HG02571 (cell line): ENCODE measurements around the gene ALPP.

ENCODE experiments used
- ATAC-seq: cut with Tn5 transposase; IDR thresholded peaks from one replicate; pipeline ENCODE4 v1.9.1; 2021; ENCODE audit warnings: mild to moderate bottlenecking, moderate library complexity; ENCODE audit not compliant: unreplicated experiment

ALPP gene

GRCh38 chr2:232340171-232340935, 38.2 kb upstream of the ALPP start:
- no peak for ATAC-seq

GRCh38 chr2:232341061-232341738, 37.4 kb upstream of the ALPP start:
- ATAC-seq = no peak

- no peak for ATAC-seq
Measured at GRCh38 chr2:232341739-232342126, 36.8 kb upstream of the ALPP start.

GRCh38 chr2:232342635-232343565, 35.7 kb upstream of the ALPP start:
- no peak for ATAC-seq

GRCh38 chr2:232343821-232344220, 34.7 kb upstream of the ALPP start:
- ATAC-seq = no peak

GRCh38 chr2:232345251-232345650, 33.3 kb upstream of the ALPP start:
- no peak for ATAC-seq

- ATAC-seq = no peak
Measured at GRCh38 chr2:232347369-232347768, 31.2 kb upstream of the ALPP start.

GRCh38 chr2:232348936-232349335, 29.6 kb upstream of the ALPP start:
- no peak for ATAC-seq

GRCh38 chr2:232349546-232349945, 29.0 kb upstream of the ALPP start:
- ATAC-seq = no peak

GRCh38 chr2:232349946-232350635, 28.5 kb upstream of the ALPP start:
- ATAC-seq = no peak

- ATAC-seq = no peak
Measured at GRCh38 chr2:232350804-232351685, 27.5 kb upstream of the ALPP start.

- ATAC-seq = no peak
Measured at GRCh38 chr2:232351686-232352510, 26.7 kb upstream of the ALPP start.

- no peak for ATAC-seq
Measured at GRCh38 chr2:232352511-232353091, 25.9 kb upstream of the ALPP start.

- no peak for ATAC-seq
Measured at GRCh38 chr2:232353096-232353495, 25.5 kb upstream of the ALPP start.

GRCh38 chr2:232353660-232354059, 24.9 kb upstream of the ALPP start:
- no peak for ATAC-seq

GRCh38 chr2:232354069-232354468, 24.5 kb upstream of the ALPP start:
- ATAC-seq = no peak

- no peak for ATAC-seq
Measured at GRCh38 chr2:232361646-232362045, 16.9 kb upstream of the ALPP start.

GRCh38 chr2:232362174-232362900, 16.2 kb upstream of the ALPP start:
- no peak for ATAC-seq
